ENCODE results near the gene ZNF77. TPM values are rescaled to one million over a fixed set of nuclear protein-coding genes. Genes with fewer than 3 reads are reported as not detected.
A peak's percentile ranks its signal among the peaks of the same experiment; 100 is the strongest.

Gene ZNF77
- total and polyA plus RNA-seq, 10 of the 15 experiments (the other 5 are each of a cell fraction or from before 2014, with no cell fraction given): 1.9 to 4.7 (median 3.0) TPM

GRCh38 chr19:2950286-2951124 is 5.7 kb upstream of the ZNF77 start (continued):
- no peak for TF ChIP-seq ZBTB33 (IDR thresholded peaks at IDR 0.05)
- peak; percentile 57 for TF ChIP-seq E4F1 (IDR thresholded peaks at IDR 0.05; ENCODE audit: borderline replicate concordance, partially characterized antibody)
- peak; percentile 80 for TF ChIP-seq CBFB (IDR thresholded peaks at IDR 0.05; ENCODE audit: low read depth)
- no peak for TF ChIP-seq YBX1 (IDR thresholded peaks at IDR 0.05)
- TF ChIP-seq BHLHE40 (IDR thresholded peaks at IDR 0.05; ENCODE audit: borderline replicate concordance in 1 of 2, low read depth in 2 of 2, low read length in 1 of 2): peak; percentile 55 to 82; a peak in 3 of 4 replicates
- TF ChIP-seq NFYA (IDR thresholded peaks at IDR 0.05; ENCODE audit: borderline replicate concordance, low read depth, low read length): no peak; the same call in 1 of the 2 replicates
- no peak for TF ChIP-seq KDM1A (IDR thresholded peaks at IDR 0.05; ENCODE audit: borderline replicate concordance)
- no peak; the same call in 1 of the 2 replicates for TF ChIP-seq GATAD2B (conservative IDR thresholded peaks at IDR 0.05; ENCODE audit: low read depth)
- TF ChIP-seq PML (IDR thresholded peaks at IDR 0.05; ENCODE audit: low read length): peak; percentile 93
- peak; percentile 99 for TF ChIP-seq ZBTB40 (IDR thresholded peaks at IDR 0.05; ENCODE audit: borderline replicate concordance)
- TF ChIP-seq NR2C2 (IDR thresholded peaks at IDR 0.05; ENCODE audit: borderline replicate concordance, control insufficient read depth, insufficient read length, low read depth): peak; percentile 75
- peak; percentile 99 for TF ChIP-seq NR2F1 (conservative IDR thresholded peaks at IDR 0.05)
- TF ChIP-seq POU2F2 (IDR thresholded peaks at IDR 0.05; ENCODE audit: borderline replicate concordance, low read depth, low read length): peak; percentile 84; the same call in 2 of the 3 replicates
- TF ChIP-seq, protein P1, sequence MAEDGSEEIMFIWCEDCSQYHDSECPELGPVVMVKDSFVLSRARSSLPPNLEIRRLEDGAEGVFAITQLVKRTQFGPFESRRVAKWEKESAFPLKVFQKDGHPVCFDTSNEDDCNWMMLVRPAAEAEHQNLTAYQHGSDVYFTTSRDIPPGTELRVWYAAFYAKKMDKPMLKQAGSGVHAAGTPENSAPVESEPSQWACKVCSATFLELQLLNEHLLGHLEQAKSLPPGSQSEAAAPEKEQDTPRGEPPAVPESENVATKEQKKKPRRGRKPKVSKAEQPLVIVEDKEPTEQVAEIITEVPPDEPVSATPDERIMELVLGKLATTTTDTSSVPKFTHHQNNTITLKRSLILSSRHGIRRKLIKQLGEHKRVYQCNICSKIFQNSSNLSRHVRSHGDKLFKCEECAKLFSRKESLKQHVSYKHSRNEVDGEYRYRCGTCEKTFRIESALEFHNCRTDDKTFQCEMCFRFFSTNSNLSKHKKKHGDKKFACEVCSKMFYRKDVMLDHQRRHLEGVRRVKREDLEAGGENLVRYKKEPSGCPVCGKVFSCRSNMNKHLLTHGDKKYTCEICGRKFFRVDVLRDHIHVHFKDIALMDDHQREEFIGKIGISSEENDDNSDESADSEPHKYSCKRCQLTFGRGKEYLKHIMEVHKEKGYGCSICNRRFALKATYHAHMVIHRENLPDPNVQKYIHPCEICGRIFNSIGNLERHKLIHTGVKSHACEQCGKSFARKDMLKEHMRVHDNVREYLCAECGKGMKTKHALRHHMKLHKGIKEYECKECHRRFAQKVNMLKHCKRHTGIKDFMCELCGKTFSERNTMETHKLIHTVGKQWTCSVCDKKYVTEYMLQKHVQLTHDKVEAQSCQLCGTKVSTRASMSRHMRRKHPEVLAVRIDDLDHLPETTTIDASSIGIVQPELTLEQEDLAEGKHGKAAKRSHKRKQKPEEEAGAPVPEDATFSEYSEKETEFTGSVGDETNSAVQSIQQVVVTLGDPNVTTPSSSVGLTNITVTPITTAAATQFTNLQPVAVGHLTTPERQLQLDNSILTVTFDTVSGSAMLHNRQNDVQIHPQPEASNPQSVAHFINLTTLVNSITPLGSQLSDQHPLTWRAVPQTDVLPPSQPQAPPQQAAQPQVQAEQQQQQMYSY (CRISPR knock-in tag; IDR thresholded peaks at IDR 0.05): no peak
- TF ChIP-seq NFIC (IDR thresholded peaks at IDR 0.05; ENCODE audit: low read depth, low read length): no peak

Data from GM12878 (cell line).